NCI-H510A (cell line): ENCODE results near the gene BCAS3.
"Not testable (repeated sequence)": the region's sequence is repeated elsewhere in the genome, so short reads cannot be mapped to it uniquely, and the experiment has no call there.

Experiments used
- DNase-seq: peaks from one replicate; lab custom pipeline; 2025; lab: John Stamatoyannopoulos, UW

The BCAS3 gene

DNA sequence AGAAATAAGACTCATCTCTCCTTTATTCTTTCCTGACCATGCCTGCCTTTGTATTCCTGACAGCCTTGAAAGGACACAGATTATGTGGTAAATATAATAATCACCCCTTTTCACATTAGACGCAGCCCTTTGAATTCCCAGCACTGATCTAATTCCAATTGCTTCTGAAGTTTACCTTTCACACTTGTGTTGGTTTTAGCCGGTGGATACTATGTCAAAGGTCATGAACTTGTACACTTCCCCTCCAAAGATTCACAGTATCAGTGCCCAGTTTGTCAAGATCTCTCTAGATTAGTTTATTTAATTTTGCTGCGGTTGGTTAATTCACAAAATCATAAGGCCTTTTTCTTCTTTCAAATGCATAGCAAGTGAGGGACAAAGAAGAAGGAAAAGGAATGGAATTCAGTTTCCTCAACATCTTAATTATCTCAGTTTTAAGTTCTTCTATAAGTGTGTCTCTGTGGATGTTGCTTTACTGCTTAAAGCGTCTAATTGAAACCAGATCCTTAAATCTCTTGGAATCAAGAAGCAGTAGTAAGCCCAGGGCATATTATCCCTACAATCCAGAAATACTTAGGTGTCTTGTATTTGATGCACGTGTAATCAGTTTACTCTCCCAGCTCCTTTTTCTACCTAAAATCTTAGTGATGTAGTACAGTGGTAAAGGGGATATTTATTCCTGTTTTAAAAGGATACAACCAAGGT is 547.7 kb downstream of the BCAS3 start:
- DNase-seq = no peak

- DNase-seq = no peak
Measured at GRCh38 chr17:61227866-61228265, 550.2 kb downstream of the BCAS3 start.

DNA sequence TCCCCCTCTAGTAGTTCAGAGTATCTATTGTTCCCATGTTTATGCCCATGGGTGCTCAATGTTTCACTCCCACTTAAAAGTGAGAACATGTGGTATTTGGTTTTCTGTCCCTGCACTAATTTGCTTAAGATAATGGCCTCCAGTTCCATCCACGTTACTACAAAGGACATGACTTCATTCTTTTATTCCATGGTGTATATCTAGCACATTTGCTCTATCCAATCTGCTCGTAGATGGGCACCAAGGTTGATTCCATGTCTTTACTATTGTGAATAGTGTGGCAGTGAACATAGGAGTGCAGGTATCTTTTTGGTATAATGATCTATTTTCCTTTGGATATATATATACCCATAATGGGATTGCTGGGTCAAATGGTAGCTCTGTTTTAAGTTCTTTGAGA is 552.8 kb downstream of the BCAS3 start:
- no peak for DNase-seq

- no peak for DNase-seq
Measured at GRCh38 chr17:61230972-61231820, 553.5 kb downstream of the BCAS3 start.

- no peak for DNase-seq
Measured at GRCh38 chr17:61232871-61233270, 555.2 kb downstream of the BCAS3 start.

DNA sequence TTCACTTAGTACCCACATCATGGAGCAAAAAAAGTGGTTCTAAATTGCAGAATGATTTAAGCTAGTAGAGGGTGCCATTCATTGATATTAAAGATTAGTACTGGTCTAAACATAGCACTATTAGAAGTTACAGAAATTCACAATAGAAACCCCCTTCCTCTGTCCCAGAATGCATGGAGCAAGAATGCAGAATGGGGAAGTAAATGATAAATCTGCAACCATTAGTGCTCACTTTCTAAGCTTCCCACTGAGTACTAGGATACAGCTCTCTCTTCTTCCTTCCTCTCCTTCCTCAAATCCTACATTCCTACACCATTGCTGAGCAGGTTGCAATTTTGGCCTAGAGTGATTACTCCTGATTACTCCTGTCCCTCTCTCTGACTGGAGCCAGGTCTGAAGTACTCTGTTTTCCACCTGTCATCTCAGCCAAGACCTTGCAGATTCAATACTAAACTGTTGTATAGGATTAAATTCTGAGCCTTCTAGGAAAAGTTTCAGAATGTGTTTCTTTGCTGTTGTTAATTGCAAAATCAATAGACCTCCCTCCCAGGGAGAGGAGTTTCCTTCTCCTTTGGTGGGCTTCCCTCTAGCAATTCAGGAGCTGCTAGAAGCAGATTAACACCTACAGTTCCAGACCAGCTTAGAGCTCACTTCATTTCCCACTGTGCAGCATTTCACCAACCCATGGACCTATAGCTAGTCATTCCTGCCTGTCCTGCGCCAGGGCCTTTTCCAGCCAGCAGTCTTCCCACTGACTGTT is 556.5 kb downstream of the BCAS3 start:
- DNase-seq = no peak

GRCh38 chr17:61235001-61235826 is 557.6 kb downstream of the BCAS3 start:
- DNase-seq = no peak

DNA sequence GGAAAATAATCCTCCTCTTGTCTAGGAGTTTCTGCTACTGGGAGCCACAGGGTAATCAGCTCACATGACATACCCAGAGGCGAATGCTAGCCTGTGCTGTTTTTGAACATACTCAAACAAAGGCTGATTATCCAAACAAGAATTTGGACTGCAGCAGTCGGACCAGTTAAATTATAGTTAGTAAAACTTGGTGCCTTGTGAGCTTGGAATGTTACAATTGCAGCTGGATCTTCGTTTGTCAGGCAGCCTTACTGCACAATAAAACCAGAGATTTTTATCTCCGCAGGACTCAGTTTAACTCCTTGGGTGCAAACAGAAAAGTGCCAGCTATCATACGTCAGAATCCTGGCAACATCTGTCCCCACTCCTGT is 558.2 kb downstream of the BCAS3 start:
- DNase-seq = no peak

DNA sequence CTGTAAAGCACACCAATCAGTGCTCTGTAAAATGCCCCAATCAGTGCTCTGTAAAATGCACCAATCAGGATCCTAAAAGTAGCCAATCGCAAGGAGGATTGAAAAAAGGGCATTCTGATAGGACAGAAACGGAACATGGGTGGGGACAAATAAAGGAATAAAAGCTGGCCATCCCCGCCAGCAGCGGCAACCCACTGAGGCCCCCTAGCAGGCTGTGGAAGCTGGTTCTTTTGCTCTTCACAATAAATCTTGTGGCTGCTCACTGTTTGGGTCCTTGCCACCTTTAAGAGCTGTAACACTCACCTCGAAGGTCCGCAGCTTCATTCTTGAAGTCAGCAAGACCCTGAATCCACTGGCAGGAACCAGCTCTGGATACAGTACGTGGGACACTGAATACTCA is 559.6 kb downstream of the BCAS3 start:
- no peak for DNase-seq

DNA sequence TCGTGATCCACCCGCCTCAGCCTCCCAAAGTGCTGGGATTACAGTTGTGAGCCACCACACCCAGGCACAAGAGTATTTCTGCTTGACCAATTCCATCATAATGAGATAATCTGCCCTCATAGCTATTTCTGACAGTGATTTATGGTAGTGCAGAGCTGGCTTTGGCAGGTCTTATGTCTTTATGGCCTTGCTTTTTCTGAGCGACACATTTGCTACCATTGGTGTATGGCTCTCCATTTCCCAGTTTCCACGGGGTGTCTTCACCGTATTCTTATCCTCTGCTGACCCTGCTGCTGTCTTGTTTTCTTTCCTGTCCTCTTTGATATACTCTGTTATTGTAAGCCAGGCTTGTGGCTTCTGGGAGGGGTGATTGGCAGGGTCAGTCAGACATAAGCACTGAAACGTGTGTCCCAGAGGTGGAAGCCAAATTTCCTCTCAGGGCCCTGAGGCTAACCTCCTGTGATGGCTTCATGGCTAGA is 560.8 kb downstream of the BCAS3 start:
- no peak for DNase-seq

- DNase-seq = no peak
Measured at GRCh38 chr17:61239327-61239726, 561.7 kb downstream of the BCAS3 start.

DNA sequence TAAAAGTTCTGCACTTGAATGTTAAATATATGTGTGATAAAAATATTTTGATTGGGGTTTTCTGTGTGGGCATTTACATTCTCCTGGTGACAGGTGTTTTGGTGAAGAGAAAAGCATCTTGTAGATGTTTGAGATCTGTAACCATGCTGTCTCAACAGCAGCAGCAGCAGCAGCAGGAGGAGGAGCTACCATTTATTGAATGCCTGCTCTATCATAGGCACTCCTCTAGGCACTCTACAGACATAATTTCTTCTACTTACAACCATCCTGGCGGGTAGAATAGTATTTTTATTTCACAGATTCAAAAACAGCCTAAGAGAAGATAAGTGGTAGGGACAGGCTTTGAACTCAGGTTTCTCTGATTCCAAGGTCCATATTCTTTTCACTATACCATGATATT is 562.3 kb downstream of the BCAS3 start:
- no peak for DNase-seq

GRCh38 chr17:61240851-61241468 is 563.3 kb downstream of the BCAS3 start:
- no peak for DNase-seq

DNA sequence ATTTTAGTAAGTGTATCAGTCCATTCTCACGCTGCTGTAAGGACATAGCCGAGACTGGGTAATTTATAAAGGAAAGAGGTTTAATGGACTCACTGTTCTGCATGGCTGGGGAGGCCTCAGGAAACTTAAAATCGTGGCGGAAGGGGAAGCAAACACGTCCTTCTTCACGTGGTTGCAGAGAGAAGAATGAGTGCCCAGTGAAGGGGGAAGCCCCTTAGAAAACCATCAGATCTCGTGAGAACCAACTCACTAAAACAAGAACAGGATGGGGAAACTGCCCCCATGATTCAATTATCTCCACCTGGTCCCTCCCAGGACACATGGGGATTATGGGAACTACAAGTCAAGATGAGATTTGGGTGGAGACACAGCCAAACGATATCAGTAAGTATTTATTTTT is 567.3 kb downstream of the BCAS3 start:
- not testable (repeated sequence) for DNase-seq

GRCh38 chr17:61245706-61246135 is 568.1 kb downstream of the BCAS3 start:
- DNase-seq = no peak

DNA sequence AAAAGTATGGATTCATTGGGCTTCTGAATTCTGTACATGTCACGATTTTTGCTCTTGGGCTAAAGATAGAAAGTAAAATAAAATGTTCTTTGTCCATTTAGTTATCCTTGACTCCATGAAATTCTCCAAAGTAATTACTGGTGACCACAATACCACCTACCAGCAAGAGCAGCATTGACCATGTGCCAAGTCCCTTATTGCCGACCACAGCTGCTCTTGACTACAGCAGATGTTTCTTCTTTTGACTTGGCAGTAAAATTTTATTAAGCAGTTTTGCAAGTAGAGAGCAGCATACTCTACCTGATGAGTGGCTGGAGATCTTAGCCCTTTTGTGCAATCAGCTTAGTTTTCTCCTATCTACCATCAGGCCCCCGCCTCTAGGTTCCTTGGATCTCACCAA is 569.8 kb downstream of the BCAS3 start:
- no peak for DNase-seq

DNA sequence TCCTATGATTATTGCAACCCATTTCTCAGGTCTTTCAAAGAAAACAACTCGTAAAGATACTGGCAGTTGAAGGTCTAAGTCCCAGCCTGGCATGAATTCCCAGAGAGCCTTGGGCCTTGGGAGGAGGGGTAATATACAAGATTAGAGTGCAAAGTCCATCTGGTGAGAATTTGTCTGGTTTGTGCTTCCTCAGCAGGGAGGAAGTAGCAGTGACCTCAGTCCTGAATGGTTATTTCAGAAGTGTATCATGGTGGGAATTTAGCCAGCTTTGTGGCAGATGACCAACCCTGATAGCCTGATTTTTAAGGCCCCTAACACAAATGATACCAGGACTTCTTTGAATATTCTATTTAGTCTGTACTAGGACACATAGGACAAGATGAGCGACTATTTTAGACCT is 570.7 kb downstream of the BCAS3 start:
- DNase-seq = no peak

- DNase-seq = no peak
Measured at GRCh38 chr17:61249649-61250299, 572.1 kb downstream of the BCAS3 start.

DNA sequence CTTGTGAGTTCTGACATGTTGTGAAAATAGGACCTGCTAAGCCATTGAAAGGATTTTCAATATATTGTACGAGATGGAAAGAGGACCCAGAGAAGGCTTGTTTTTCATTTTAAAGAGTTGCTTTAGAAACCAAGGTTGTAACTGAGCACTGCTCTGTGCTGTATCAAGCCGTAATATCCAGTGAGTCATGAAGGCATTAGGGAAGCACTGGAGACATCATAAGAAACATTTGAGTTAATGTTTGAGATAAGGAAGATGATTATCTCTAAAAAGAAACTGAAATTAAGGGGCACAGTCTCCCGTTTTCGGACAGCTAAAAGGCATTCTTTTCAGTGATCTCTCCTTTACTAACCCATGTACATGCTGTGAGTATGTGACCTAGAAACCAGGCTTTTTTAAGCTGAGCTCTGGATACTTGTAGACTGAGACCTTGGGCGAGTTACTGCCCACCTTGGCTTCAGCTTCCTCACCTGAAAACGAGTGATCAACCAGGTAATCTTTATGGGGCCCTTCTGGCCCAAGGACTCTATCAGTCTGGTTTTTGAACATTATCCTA is 572.8 kb downstream of the BCAS3 start:
- DNase-seq = no peak
